Globus pallidus (tissue), 1 donor: ENCODE measurements around the gene REXO4.
"Not testable (repeated sequence)": the region's sequence is repeated elsewhere in the genome, so short reads cannot be mapped to it uniquely, and the experiment has no call there.

Source experiments
- DNase-seq: peaks from one replicate; pipeline ENCODE4 v3.0.0-alpha.2; 2015; ENCODE audit warnings: low spot score

Gene REXO4

GRCh38 chr9:133389562-133389961 lies 28.2 kb downstream of the REXO4 start:
- no peak for DNase-seq

GRCh38 chr9:133389025-133389557 lies 28.7 kb downstream of the REXO4 start:
- no peak for DNase-seq

GRCh38 chr9:133387680-133388079 lies 30.1 kb downstream of the REXO4 start:
- no peak for DNase-seq

- no peak for DNase-seq
Measured at GRCh38 chr9:133386338-133386737, 31.5 kb downstream of the REXO4 start.

- no peak for DNase-seq
Measured at GRCh38 chr9:133385452-133385851, 32.4 kb downstream of the REXO4 start.

- no peak for DNase-seq
Measured at GRCh38 chr9:133384736-133385321, 33.0 kb downstream of the REXO4 start.

GRCh38 chr9:133383438-133383837 lies 34.4 kb downstream of the REXO4 start:
- no peak for DNase-seq

GRCh38 chr9:133382507-133383141 lies 35.2 kb downstream of the REXO4 start:
- DNase-seq, result no peak

- DNase-seq, result no peak
Measured at GRCh38 chr9:133380734-133381133, 37.1 kb downstream of the REXO4 start.

GRCh38 chr9:133379153-133380086 lies 38.4 kb downstream of the REXO4 start:
- DNase-seq, result peak; percentile 68

- no peak for DNase-seq
Measured at GRCh38 chr9:133378408-133378962, 39.3 kb downstream of the REXO4 start.

- no peak for DNase-seq
Measured at GRCh38 chr9:133377721-133378216, 40.0 kb downstream of the REXO4 start.

GRCh38 chr9:133377280-133377679 lies 40.5 kb downstream of the REXO4 start:
- DNase-seq, result not testable (repeated sequence)

GRCh38 chr9:133375724-133376654 lies 41.8 kb downstream of the REXO4 start, which contains the start of the genes STKLD1 and SURF4:
Gene STKLD1, plus strand, starts transcription at chr9:133376366. Its CDS starts 108 bp downstream, at chr9:133376474.
Gene SURF4, minus strand, starts transcription at chr9:133376060. Its CDS starts 91 bp downstream, at chr9:133375969.
- DNase-seq, result peak; percentile 95

GRCh38 chr9:133375116-133375723 lies 42.6 kb downstream of the REXO4 start:
- DNase-seq, result no peak

GRCh38 chr9:133374612-133375115 lies 43.1 kb downstream of the REXO4 start:
- no peak for DNase-seq

- no peak for DNase-seq
Measured at GRCh38 chr9:133372144-133372543, 45.7 kb downstream of the REXO4 start.

GRCh38 chr9:133371261-133371711 lies 46.5 kb downstream of the REXO4 start:
- DNase-seq, result no peak

- DNase-seq, result no peak
Measured at GRCh38 chr9:133370685-133371084, 47.1 kb downstream of the REXO4 start.

- no peak for DNase-seq
Measured at GRCh38 chr9:133369933-133370332, 47.9 kb downstream of the REXO4 start.
